HG03045 (cell line): ENCODE measurements around the gene LBHD2.
"Not testable (repeated sequence)": the region's sequence is repeated elsewhere in the genome, so short reads cannot be mapped to it uniquely, and the experiment has no call there.

ENCODE experiments used
- ATAC-seq: cut with Tn5 transposase; IDR thresholded peaks from one replicate; pipeline ENCODE4 v1.9.1; 2021; ENCODE audit warnings: mild to moderate bottlenecking, moderate library complexity; ENCODE audit not compliant: unreplicated experiment

LBHD2 gene

DNA sequence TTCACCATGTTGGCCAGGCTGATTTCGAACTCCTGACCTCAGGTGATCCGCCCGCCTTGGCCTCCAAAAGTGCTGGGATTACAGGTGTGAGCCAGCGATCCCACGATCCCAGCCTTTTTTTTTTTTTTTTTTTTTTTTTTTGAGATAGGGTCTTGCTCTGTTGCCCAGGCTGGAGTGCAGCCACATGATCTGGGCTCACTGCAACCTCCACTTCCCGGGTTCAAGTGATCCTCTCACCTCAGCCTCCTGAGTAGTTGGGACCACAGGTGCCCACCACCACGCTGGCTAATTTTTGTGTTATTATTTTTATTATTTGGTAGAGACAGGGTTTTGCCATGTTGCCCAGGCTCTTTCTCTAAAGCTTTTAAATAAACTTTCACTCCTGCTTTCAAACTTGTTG is 33.5 kb downstream of the LBHD2 start:
- ATAC-seq, result not testable (repeated sequence)

- ATAC-seq, result no peak
Observed at GRCh38 chr14:103118018-103118662, 34.1 kb downstream of the LBHD2 start.

GRCh38 chr14:103118663-103119404 is 34.8 kb downstream of the LBHD2 start:
- ATAC-seq, result no peak

- not testable (repeated sequence) for ATAC-seq
Observed at GRCh38 chr14:103119527-103119926, 35.5 kb downstream of the LBHD2 start.

DNA sequence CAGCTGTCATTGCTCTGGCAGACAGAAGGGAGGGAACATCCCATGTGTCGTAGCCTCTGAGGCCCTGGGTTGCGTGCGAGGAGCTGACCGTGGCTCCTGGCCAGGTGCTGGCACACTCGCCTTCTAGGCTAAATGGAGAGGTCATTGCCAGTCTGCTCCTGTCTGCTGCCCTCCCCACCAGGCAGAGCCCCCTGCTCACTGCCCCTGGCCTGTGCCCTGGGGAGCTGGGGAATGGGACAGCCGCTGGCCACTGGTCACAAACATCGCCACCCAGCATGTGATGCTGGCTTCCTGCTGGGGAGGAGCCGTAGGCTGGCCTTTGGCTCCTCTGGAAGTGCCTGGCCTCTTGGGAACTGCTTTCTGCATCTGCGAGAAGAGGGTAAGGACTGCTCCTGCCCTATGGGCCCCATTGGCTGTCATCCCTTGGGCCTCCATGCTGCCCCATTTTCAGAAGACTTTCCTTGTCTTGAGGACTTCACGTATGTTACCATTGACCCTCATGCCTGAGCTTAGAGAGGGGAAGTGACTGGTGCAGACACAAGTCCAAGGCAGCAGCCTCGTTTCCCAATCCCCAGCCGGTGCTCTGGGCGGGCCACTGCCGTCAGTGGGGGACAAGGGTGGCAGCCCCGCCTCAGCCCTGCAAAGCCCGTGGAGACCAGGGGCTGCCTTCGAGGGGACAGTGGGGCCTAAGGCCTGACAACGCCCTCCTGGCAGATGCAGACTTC is 37.3 kb downstream of the LBHD2 start:
- no peak for ATAC-seq

GRCh38 chr14:103121846-103122584 is 38.0 kb downstream of the LBHD2 start:
- ATAC-seq, result no peak

GRCh38 chr14:103122585-103122946 is 38.6 kb downstream of the LBHD2 start:
- no peak for ATAC-seq

GRCh38 chr14:103122947-103123633 is 39.1 kb downstream of the LBHD2 start, which contains the start of gene TNFAIP2:
TNFAIP2 (plus strand) TSS chr14:103123461; CDS start chr14:103126458, 2,997 bp downstream.
- no peak for ATAC-seq

DNA sequence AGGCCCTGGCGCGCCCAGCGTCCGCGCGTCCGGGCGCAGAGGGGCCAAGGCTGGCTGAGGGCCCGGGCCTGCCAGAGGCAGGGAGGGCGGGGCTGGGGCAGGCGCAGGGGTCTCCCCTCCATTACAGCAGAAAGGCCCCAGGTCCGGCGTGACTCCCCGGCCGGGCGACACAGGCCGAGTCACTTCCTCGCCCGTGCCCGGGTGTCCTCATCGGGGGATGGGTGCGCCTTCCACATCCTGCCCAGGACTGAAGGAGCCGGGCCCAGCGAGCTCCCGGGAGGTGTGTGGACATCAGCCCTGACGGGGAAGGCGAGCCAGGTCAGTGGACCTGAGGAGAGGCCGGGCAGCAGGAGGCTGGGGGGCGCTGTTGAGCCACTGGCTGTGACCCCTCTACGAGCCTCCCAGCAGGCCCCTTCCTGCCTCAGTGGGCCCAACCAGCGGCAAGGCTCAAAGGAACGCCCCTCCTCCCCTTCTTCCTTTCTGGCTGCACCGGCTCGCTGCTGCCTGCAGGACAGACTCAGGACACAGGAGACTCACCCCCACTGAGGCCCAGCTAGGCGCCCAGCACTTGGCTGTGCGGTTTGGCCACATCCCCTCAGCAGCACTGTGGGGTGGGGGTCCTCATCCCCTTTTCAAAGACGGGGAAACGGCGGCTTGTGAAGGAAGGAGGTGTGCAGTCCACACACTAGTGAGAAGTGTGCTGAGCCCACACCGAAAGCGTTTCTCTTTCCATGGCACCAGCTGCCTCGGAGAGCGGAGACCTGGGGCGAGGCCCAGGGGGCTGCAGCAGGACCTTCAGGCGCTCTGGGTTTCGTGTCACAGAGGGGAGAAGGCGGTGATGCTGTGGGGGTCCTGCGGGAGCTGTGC is 39.9 kb downstream of the LBHD2 start:
- ATAC-seq, result no peak

GRCh38 chr14:103124501-103125001 is 40.5 kb downstream of the LBHD2 start:
- ATAC-seq, result no peak

GRCh38 chr14:103125098-103126070 is 41.4 kb downstream of the LBHD2 start:
- no peak for ATAC-seq

DNA sequence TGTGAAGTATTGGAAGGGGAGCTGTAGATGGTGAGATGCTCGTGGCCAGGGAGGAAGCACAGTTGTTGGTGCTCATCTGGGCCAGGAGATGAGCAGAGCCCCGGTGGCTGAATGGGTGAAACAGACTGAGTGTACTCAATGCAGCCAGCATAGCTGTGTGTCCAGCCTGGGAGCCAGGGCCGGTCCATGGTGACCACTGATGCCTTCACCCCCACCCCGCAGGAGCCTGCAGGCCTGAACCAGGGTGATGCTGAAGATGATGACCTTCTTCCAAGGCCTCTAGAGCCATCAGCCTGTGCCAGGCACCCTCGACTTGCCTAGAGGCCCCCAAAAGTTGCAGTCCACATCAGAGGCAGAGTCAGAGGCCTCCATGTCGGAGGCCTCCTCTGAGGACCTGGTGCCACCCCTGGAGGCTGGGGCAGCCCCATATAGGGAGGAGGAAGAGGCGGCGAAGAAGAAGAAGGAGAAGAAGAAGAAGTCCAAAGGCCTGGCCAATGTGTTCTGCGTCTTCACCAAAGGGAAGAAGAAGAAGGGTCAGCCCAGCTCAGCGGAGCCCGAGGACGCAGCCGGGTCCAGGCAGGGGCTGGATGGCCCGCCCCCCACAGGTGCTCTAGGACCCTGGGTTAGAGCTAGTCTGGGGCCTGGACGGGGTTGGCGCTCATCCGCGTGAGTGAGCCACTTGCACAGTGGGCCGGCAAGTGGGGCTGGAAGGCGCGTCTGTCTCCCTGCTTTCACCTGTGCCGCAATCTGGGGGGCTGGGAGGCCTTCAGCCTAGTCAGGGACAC is 42.3 kb downstream of the LBHD2 start:
- ATAC-seq, result no peak

DNA sequence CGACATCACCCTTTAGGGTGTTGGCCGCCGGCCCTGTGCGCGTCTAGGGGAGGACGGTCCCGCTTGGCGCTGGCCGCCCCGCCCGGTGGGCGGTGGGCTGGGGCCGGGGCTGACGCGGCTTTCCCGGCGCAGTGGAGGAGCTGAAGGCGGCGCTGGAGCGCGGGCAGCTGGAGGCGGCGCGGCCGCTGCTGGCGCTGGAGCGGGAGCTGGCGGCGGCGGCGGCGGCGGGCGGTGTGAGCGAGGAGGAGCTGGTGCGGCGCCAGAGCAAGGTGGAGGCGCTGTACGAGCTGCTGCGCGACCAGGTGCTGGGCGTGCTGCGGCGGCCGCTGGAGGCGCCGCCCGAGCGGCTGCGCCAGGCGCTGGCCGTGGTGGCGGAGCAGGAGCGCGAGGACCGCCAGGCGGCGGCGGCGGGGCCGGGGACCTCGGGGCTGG is 42.9 kb downstream of the LBHD2 start:
- ATAC-seq, result no peak

GRCh38 chr14:103127356-103127755 is 43.3 kb downstream of the LBHD2 start:
- ATAC-seq, result no peak

DNA sequence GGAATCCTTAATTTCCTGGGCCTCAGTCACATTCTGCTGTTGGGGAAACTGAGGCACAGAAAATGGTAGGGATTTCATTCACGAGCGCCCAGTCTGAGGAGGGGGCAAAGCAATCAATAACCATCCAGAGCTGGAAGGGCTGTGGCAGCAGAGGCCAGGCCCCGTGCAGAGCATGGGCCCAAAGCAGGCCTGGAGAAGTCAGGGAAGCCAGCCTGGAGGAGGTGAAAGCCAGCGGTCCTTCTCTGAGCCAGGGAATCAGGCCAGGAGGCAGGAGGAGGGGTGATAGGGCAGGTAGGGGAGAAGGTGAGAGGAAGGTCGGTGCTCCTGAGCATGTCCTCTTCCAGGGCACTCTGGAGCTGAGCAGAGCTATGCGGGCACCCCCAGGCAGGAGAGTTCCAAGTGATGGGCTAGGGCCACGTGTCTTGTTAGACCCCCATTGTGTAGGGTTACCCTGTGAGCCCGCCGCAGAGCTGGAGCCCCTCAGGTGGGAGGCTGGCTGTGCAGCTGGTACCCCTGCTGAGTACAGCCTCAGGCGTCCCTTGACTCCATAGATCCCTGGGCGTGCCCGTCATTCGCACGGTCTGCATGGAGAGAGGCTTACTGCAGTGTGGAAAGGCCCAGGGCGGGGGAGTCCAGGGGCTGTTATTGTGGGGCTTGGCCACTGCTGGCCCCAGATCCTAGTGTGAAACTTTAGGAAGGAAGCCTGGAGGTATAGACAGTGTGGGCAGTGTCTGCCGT is 44.0 kb downstream of the LBHD2 start:
- no peak for ATAC-seq

GRCh38 chr14:103128631-103129300 is 44.8 kb downstream of the LBHD2 start:
- ATAC-seq, result no peak
